ENCODE measurements around the gene RFX7.
A peak's percentile ranks its signal among the peaks of the same experiment; 100 is the strongest.

RFX7 gene

DNA sequence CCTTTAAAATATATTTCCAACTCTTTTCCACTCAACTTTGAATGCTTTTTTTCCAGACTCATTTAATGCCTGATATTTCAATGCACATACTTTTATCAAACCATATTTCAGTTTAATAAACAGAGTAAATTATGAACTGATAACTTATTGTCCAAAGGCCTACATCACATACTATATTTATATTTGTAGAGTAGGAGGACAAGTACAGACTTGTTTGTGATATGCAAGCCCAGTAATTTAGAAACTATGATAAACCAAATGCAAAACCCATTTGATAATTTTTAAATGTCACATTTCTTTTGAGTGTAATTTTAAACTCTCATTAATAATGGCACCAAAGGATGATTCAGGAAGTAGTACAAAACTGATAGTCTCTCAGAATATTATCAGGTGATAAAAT lies 3.3 kb downstream of the RFX7 start:
- peaks cover 11% of the 10 kb centered on the region for H3K9me3 ChIP-seq (ENCODE audit: low read length)
- no peaks in the 10 kb centered on the region for H4K20me1 ChIP-seq (ENCODE audit: insufficient read depth, low read length)
- peaks cover 31% of the 10 kb centered on the region for H3K36me3 ChIP-seq (ENCODE audit: insufficient read depth, low read length)
- H3K4me2 ChIP-seq (ENCODE audit: low read length): peak overlapping the region; percentile 8; the same call in 1 of the 2 replicates
- peaks cover 27% of the 10 kb centered on the region for H3K4me1 ChIP-seq (ENCODE audit: insufficient read depth, low read length, severe bottlenecking)
- no peak for TF ChIP-seq EZH2 (IDR thresholded peaks at IDR 0.05; ENCODE audit: borderline replicate concordance, low read length)
- TF ChIP-seq, protein P1, sequence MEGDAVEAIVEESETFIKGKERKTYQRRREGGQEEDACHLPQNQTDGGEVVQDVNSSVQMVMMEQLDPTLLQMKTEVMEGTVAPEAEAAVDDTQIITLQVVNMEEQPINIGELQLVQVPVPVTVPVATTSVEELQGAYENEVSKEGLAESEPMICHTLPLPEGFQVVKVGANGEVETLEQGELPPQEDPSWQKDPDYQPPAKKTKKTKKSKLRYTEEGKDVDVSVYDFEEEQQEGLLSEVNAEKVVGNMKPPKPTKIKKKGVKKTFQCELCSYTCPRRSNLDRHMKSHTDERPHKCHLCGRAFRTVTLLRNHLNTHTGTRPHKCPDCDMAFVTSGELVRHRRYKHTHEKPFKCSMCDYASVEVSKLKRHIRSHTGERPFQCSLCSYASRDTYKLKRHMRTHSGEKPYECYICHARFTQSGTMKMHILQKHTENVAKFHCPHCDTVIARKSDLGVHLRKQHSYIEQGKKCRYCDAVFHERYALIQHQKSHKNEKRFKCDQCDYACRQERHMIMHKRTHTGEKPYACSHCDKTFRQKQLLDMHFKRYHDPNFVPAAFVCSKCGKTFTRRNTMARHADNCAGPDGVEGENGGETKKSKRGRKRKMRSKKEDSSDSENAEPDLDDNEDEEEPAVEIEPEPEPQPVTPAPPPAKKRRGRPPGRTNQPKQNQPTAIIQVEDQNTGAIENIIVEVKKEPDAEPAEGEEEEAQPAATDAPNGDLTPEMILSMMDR (IDR thresholded peaks at IDR 0.05; ENCODE audit: low read length): no peak
- H3K79me2 ChIP-seq (ENCODE audit: insufficient read depth, low read length): peaks cover 81% of the 10 kb centered on the region
- H2AFZ ChIP-seq (ENCODE audit: low read length): no peak overlapping the region
- no peak overlapping the region for H3K4me3 ChIP-seq (ENCODE audit: low read depth, low read length, poor library complexity, severe bottlenecking)
- H3K9me2 ChIP-seq (ENCODE audit: low read depth, low read length): no peaks in the 10 kb centered on the region
- H3K27ac ChIP-seq (ENCODE audit: low read depth, low read length, poor library complexity, severe bottlenecking): peak overlapping the region; percentile 0
- H3K9ac ChIP-seq (ENCODE audit: low read length): no peak overlapping the region
- H3F3A ChIP-seq (ENCODE audit: insufficient read depth, low read length): no peaks in the 10 kb centered on the region
- no peaks in the 10 kb centered on the region for H3K27me3 ChIP-seq (ENCODE audit: insufficient read depth, low read length)

DNA sequence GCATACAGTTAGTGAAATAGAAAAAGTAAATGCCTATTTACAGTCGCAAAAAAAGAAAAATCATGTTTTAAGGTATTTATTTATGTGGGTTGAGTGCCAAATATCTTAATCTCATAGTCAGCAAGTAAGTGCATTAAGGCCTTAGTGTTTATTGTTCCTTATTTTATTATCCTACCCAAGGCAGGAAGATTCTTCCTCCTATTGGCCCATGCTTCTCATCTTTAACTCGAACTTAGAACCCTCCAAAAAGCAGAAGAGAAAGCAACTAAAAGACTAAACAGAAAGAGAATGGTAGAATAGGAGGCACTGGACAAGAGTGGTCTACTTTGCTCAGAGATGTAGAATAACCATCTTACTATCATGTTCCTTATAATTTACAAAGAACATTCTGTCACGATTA lies 7.5 kb downstream of the RFX7 start:
- peaks cover 8% of the 10 kb centered on the region for H3K4me1 ChIP-seq (ENCODE audit: insufficient read depth, low read length, severe bottlenecking)
- H3K4me3 ChIP-seq (ENCODE audit: low read depth, low read length, poor library complexity, severe bottlenecking): no peak overlapping the region
- no peaks in the 10 kb centered on the region for H4K20me1 ChIP-seq (ENCODE audit: insufficient read depth, low read length)
- H3K79me2 ChIP-seq (ENCODE audit: insufficient read depth, low read length): peaks cover 74% of the 10 kb centered on the region
- no peaks in the 10 kb centered on the region for H3K9me2 ChIP-seq (ENCODE audit: low read depth, low read length)
- no peaks in the 10 kb centered on the region for H3K27me3 ChIP-seq (ENCODE audit: insufficient read depth, low read length)
- H3K9me3 ChIP-seq (ENCODE audit: low read length): peaks cover 31% of the 10 kb centered on the region
- H2AFZ ChIP-seq (ENCODE audit: low read length): no peak overlapping the region
- H3K4me2 ChIP-seq (ENCODE audit: low read length): no peak overlapping the region
- H3K36me3 ChIP-seq (ENCODE audit: insufficient read depth, low read length): peaks cover 72% of the 10 kb centered on the region
- H3K9ac ChIP-seq (ENCODE audit: low read length): no peak overlapping the region
- H3K27ac ChIP-seq (ENCODE audit: low read depth, low read length, poor library complexity, severe bottlenecking): no peak overlapping the region
- TF ChIP-seq EZH2 (IDR thresholded peaks at IDR 0.05; ENCODE audit: borderline replicate concordance, low read length): no peak
- TF ChIP-seq, protein P1 (IDR thresholded peaks at IDR 0.05; ENCODE audit: low read length): no peak
- H3F3A ChIP-seq (ENCODE audit: insufficient read depth, low read length): no peaks in the 10 kb centered on the region; the same call in 1 of the 2 replicates

DNA sequence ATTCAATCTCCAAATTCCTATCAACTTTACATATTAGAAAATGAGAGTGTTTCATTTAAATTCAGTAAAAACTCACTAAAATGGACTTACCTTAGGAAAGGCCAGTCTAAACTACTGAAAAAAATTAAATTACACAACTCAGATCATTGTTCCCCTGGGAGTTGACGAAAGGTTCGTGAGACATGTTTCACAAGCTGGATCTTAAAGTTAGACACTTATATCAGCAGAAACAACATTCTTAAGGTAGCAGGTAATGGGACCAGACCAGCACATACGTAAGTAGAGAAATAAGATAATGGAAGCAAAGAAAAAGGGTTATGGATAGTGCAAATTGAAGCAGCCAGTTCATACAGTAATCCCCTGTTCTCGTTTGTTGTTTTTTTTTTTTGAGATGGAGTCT lies 8.9 kb downstream of the RFX7 start:
- H3F3A ChIP-seq (ENCODE audit: insufficient read depth, low read length): no peaks in the 10 kb centered on the region; the same call in 1 of the 2 replicates
- H3K4me3 ChIP-seq (ENCODE audit: low read depth, low read length, poor library complexity, severe bottlenecking): no peak overlapping the region
- no peaks in the 10 kb centered on the region for H4K20me1 ChIP-seq (ENCODE audit: insufficient read depth, low read length)
- H3K36me3 ChIP-seq (ENCODE audit: insufficient read depth, low read length): peaks cover 86% of the 10 kb centered on the region
- no peaks in the 10 kb centered on the region for H3K4me1 ChIP-seq (ENCODE audit: insufficient read depth, low read length, severe bottlenecking)
- no peak overlapping the region for H3K4me2 ChIP-seq (ENCODE audit: low read length)
- no peak overlapping the region for H3K27ac ChIP-seq (ENCODE audit: low read depth, low read length, poor library complexity, severe bottlenecking)
- H3K9ac ChIP-seq (ENCODE audit: low read length): no peak overlapping the region
- H2AFZ ChIP-seq (ENCODE audit: low read length): no peak overlapping the region
- no peak for TF ChIP-seq EZH2 (IDR thresholded peaks at IDR 0.05; ENCODE audit: borderline replicate concordance, low read length)
- TF ChIP-seq, protein P1 (IDR thresholded peaks at IDR 0.05; ENCODE audit: low read length): no peak
- H3K27me3 ChIP-seq (ENCODE audit: insufficient read depth, low read length): no peaks in the 10 kb centered on the region
- peaks cover 44% of the 10 kb centered on the region for H3K9me3 ChIP-seq (ENCODE audit: low read length)
- no peaks in the 10 kb centered on the region for H3K9me2 ChIP-seq (ENCODE audit: low read depth, low read length)
- H3K79me2 ChIP-seq (ENCODE audit: insufficient read depth, low read length): peaks cover 67% of the 10 kb centered on the region
